ENCODE results near the gene SCIMP. TPM values are rescaled to one million over a fixed set of nuclear protein-coding genes. Genes with fewer than 3 reads are reported as not detected.

SCIMP gene
- total RNA-seq, 4 donors from 2014 or later = 0.82 to 9.1 (median 2.6) TPM; not detected in 1

GRCh38 chr17:5254903-5255521 lies 20.4 kb upstream of the SCIMP start:
- in situ Hi-C loops (cut with MboI; ENCODE audit: low pct_ligation_motif_present in 1 of 4, low pct_unique_long_range_greater_than_20kb in 1 of 4, low sequenced_read_pairs in 3 of 4) (no loop called here), intact Hi-C loops (cut with DNase I; ENCODE audit: low total_unique reads) (no loop called here)
- Histone ChIP-seq H3K4me1 (no peaks in the 10 kb centered on the region), H3K9me3 (no peaks in the 10 kb centered on the region), H3K27me3 (no peaks in the 10 kb centered on the region), H3K36me3 (no peaks in the 10 kb centered on the region), H3K4me3 (no peak overlapping the region), H3K27ac (no peak overlapping the region)
- DNase-seq = no peak
- TF ChIP-seq EP300 (IDR thresholded peaks at IDR 0.05; ENCODE audit: low read depth) = no peak
- TF ChIP-seq POLR2A (IDR thresholded peaks at IDR 0.05) = no peak
- TF ChIP-seq CTCF (IDR thresholded peaks at IDR 0.05) = no peak
- TF ChIP-seq POLR2AphosphoS5 (IDR thresholded peaks at IDR 0.05) = no peak
- 66 to 80% methylated on average over 2 to 5 of the region's 5 CpGs for WGBS, 2 donors (ENCODE audit: low coverage in 1 of 2)

- 76 to 77% methylated on average over 6 to 7 of the region's 7 CpGs for WGBS, 2 donors (ENCODE audit: low coverage in 1 of 2)
- H3K4me3 ChIP-seq = no peak overlapping the region
- no peak for DNase-seq
- no peaks in the 10 kb centered on the region for H3K36me3 ChIP-seq
- H3K4me1 ChIP-seq = no peaks in the 10 kb centered on the region
- no peaks in the 10 kb centered on the region for H3K27me3 ChIP-seq
- intact Hi-C loops (cut with DNase I; ENCODE audit: low total_unique reads) = no loop called here
- no peak overlapping the region for H3K27ac ChIP-seq
- in situ Hi-C loops (cut with MboI; ENCODE audit: low pct_ligation_motif_present in 1 of 4, low pct_unique_long_range_greater_than_20kb in 1 of 4, low sequenced_read_pairs in 3 of 4) = no loop called here
- no peaks in the 10 kb centered on the region for H3K9me3 ChIP-seq
- no peak for TF ChIP-seq EP300 (IDR thresholded peaks at IDR 0.05; ENCODE audit: low read depth)
- TF ChIP-seq POLR2A (IDR thresholded peaks at IDR 0.05) = no peak
- TF ChIP-seq CTCF (IDR thresholded peaks at IDR 0.05) = no peak
- TF ChIP-seq POLR2AphosphoS5 (IDR thresholded peaks at IDR 0.05) = no peak
Measured at GRCh38 chr17:5254414-5254813, 19.8 kb upstream of the SCIMP start.

GRCh38 chr17:5249615-5250014 lies 15.0 kb upstream of the SCIMP start:
- no peaks in the 10 kb centered on the region for H3K9me3 ChIP-seq

GRCh38 chr17:5248821-5249479 lies 14.3 kb upstream of the SCIMP start:
- no peak for TF ChIP-seq POLR2AphosphoS5 (IDR thresholded peaks at IDR 0.05)
- TF ChIP-seq EP300 (IDR thresholded peaks at IDR 0.05; ENCODE audit: low read depth) = no peak
- no peak for TF ChIP-seq CTCF (IDR thresholded peaks at IDR 0.05)
- TF ChIP-seq POLR2A (IDR thresholded peaks at IDR 0.05) = no peak
- Histone ChIP-seq H3K9me3 (no peaks in the 10 kb centered on the region), H3K27ac (no peak overlapping the region), H3K27me3 (peaks cover 6% of the 10 kb centered on the region), H3K4me3 (no peak overlapping the region), H3K36me3 (no peaks in the 10 kb centered on the region), H3K4me1 (no peaks in the 10 kb centered on the region)
- WGBS, 2 donors (ENCODE audit: low coverage in 1 of 2) = 71 to 75% methylated on average over 1 to 22 of the region's 22 CpGs
- intact Hi-C loops (cut with DNase I; ENCODE audit: low total_unique reads) = no loop called here
- in situ Hi-C loops (cut with MboI; ENCODE audit: low pct_ligation_motif_present in 1 of 4, low pct_unique_long_range_greater_than_20kb in 1 of 4, low sequenced_read_pairs in 3 of 4) = no loop called here
- no peak for DNase-seq

More at GRCh38 chr17:5249615-5250014, 15.0 kb upstream of the SCIMP start:
- Histone ChIP-seq H3K36me3 (no peaks in the 10 kb centered on the region), H3K4me1 (no peaks in the 10 kb centered on the region), H3K4me3 (no peak overlapping the region), H3K27me3 (peaks cover 6% of the 10 kb centered on the region), H3K27ac (no peak overlapping the region)
- intact Hi-C loops (cut with DNase I; ENCODE audit: low total_unique reads) (no loop called here), in situ Hi-C loops (cut with MboI; ENCODE audit: low pct_ligation_motif_present in 1 of 4, low pct_unique_long_range_greater_than_20kb in 1 of 4, low sequenced_read_pairs in 3 of 4) (no loop called here)
- peak; percentile 63 for DNase-seq
- 0% methylated on average over 1 to 4 of the region's 4 CpGs for WGBS, 2 donors (ENCODE audit: low coverage in 1 of 2)
- no peak for TF ChIP-seq EP300 (IDR thresholded peaks at IDR 0.05; ENCODE audit: low read depth)
- TF ChIP-seq CTCF (IDR thresholded peaks at IDR 0.05) = peak; percentile 61 to 75 (median 66)

Data from transverse colon (tissue), 4 donors.